GM19468 (cell line): ENCODE measurements around the gene PDGFA.

Experiments
- ATAC-seq: cut with Tn5 transposase; IDR thresholded peaks from one replicate; pipeline ENCODE4 v1.9.1; 2021; ENCODE audit warnings: mild to moderate bottlenecking, moderate library complexity, moderate number of reproducible peaks; ENCODE audit not compliant: unreplicated experiment; ENCODE audit errors: extremely low read depth

PDGFA gene

DNA sequence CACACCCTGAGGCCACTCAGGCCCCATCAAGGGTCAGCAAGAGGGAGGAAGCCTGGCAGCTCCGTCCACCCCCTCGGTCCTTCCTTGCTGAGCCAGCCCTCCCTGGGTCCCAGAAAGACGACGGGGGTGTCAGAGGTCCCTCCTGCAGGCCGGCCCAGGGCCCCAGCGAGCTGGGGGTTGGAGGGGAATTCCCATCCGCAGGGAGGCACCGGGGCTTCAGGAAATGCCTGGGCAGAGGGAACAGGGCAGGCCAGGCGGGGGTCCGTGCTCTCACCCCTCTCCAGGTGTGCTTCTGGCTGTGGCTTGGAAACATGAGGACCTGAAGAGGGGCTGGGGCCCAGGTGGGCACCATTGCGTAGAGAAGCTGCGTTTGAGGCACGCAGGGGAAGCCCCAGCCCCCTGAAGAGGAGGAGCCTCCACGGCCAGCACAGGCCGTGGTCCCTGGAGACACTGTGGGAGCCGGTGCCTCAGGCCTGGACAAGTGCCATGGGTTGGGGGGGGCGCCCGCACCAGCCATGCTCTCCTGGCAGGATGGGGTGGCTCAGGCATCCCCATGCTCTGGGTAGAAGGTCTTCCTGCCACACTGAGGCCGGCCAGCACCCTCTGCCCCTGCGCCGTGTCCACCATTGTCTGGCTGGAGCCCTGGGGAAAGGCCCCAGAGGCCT is 66.7 kb downstream of the PDGFA start:
- no peak for ATAC-seq

DNA sequence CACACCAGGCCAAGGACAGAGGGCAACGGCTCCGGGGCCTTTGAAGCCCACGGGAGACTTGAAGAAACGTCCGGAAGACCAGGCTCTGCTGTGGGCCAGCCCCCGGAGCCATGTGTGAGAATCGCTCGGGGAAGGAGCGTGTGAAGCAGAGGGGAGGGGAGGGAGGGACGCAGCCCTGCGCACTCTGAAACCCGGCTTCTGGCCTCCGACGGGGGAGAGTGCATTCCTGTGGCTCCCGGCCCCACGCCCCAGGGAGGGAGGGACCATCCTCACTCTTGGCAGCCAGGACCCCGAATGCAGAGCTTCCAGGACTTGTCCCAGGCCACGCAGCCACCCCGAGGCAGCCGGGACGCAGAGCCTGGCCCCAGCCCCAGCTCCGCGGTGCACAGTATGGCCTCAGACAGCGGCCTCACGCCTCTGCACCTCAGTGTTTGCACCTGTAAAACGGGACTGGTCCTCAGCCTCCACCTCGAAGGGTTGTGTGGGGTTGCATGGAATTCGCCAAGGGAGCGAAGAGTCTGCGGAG is 67.4 kb downstream of the PDGFA start:
- no peak for ATAC-seq

DNA sequence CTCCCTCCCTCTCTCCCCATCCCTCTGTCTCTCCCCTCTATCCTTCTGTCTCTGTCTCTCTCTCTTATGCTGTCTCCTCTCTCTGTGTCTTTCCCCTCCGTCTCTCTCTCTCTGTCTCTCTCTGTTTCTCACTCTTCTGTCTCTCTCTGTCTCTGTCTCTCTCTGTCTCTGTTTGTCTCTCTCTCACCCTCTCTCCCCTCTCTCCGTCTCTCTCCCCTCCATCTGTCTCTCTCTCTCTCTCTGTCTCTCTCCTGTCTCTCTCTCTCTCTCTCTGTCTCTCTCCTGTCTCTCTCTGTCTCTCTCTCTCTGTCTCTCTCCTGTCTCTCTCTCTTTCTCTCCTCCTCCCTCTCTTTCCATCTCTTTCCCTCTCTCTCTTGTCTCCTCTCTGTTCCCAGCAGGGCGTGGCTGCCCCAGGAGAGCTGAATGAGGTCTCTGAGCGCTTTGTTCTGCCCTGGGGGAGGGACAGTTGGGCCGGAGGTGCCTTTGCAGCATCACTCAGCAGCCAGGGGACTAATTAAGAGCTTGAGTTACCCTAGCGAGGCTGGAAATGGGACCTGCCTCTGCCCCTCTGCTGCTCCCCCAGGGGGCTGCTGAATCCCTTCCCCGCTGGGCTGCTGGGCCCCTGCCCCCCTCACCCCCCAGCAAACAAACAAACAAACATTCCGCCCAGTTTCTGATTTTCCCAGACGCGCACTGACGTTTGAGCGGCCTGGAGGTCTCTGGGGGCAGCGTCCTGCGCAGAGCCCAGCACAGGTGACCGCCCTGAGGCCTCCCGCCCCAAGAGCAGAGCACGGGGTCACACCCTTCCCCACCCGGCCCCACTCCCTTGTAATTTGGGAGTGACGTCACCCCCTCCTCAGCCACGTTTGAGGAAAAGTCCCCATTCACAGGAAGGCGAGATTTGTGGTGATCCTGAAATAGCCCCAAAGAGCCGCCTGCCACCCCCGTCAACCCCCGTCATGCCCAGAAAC is 68.1 kb downstream of the PDGFA start:
- ATAC-seq: no peak

DNA sequence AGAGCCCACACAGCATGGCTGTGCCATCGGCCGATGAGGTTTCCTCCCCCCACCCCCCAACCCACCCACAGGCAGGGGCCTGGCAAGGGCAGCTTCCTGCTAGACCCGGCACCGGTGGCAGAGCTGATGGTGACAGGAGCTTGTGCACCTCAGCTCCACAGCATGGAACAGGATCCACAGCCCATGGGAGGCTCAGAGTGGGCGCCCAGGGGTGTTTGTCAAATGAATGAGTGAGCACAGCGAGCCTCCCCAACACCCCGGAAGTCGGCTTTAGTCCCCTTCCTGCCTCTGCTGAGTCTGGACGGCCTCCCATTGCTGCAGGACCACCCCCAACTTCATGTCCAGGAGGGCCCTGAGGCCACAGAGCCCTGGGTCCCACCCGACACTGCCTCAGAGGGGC is 68.9 kb downstream of the PDGFA start:
- ATAC-seq: no peak

DNA sequence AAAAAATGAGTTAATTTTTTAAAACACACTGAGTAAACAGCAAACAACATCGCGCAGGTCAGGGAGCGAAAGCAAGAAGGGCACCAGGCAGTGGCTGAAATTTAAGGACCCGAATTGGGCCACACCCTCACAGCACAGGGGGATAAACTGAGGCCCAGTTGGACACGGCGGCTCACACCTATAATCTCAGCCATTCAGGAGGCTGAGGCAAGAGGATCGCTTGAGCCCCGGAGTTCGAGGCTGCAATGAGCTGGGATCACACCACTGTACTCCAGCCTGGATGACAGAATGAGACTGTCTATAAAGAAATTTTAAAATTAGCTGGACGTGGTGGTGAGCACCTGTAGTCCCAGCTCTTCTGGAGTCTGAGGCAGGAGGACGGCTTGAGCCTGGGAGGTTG is 69.6 kb downstream of the PDGFA start:
- no peak for ATAC-seq

DNA sequence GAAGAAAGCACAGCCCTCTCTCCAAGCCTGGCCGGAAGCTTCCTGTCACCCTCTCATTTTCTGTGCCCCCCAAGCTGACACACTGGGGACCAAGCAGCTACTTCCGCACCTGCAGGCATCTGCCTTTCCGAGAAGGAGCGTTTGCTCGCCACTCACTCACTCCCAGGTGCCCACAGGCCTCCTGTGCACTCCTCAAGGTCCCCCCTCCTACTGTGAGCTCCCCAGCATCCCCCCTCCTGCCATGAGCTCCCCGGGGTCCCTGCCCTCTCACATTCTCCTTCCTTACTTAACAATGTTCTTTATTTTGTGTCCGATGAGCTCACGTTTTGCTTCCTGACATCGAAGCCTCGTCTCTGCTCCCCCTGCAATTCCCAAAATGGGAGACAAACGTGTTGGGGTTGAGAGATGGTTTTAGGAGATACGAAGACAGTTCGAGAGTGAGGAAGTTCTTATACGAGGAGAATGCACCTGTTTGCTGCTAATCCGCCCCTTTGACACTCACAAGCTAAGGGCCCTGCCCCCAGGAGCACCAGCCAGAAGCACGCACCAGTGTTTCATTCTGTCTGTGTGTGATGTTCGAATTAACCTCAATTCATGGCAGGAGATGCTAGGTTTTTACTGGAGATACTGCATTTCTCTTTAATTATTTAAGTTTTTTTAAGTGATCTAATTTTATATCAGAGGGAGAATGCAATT is 70.2 kb downstream of the PDGFA start:
- no peak for ATAC-seq

DNA sequence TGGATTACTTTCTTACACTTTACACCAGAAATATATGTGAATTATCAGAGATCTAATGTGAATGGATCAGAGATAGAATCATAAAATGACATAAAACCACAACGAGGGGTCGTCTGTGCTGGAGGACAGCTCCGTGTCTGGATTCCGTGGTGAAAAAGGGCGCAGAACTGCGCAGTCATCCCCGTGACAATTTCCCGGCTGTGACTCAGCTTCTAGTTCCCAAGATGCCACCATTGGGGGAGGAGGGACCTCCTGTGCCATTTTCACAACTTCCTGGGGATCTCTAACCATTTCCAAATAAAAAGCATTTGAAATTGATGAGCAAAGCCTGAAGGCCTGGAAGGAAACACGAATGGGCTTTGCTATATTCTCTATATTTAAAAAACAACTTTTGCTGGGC is 72.1 kb downstream of the PDGFA start:
- ATAC-seq: no peak
